Fibroblast of skin of abdomen (primary cell): ENCODE results near the gene MPPE1.
"Not testable (repeated sequence)": the region's sequence is repeated elsewhere in the genome, so short reads cannot be mapped to it uniquely, and the experiment has no call there.

Experiments used
- DNase-seq: peaks from one replicate; pipeline ENCODE4 v3.0.0-alpha.2; 2013

The MPPE1 gene

GRCh38 chr18:11925800-11926481 is 17.8 kb upstream of the MPPE1 start:
- DNase-seq = no peak

DNA sequence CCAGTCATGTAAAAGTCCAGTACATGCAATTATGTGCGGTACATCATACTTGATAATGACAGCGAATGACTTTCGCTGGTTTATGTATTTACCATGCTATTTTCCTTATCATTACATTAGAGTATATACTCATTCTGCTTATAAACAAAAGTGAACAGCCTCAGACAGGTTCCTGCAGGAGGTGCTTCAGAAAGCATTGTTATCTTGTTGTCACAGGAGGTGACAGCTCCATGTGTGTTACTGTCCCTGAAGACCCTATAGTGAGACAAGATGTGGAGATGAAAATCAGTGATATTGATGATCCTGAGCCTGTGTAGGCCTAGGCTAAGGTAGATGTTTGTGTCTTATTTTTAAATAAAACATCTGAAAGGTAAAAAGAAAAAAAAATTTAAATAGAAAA is 15.3 kb upstream of the MPPE1 start:
- no peak for DNase-seq

DNA sequence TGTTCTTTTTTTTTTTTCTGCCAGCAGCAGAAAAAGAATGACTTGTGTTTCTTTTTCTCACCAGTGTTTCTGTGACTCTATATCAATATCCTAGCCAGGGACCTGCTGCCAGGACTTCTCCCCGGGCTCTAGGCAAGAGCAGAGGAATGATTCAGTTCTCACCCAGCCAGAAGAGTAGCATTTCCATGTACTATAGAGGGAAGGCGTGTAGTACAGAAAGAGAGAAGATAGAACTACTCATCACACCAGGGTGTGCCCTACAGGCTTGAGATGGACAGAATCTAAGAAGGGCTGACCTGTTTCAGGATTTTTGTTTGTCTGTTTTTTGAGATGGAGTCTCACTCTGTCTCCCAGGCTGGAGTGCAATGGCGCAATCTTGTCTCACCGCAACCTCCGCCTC is 11.4 kb upstream of the MPPE1 start:
- DNase-seq = not testable (repeated sequence)

GRCh38 chr18:11916880-11917279 is 8.8 kb upstream of the MPPE1 start:
- not testable (repeated sequence) for DNase-seq

DNA sequence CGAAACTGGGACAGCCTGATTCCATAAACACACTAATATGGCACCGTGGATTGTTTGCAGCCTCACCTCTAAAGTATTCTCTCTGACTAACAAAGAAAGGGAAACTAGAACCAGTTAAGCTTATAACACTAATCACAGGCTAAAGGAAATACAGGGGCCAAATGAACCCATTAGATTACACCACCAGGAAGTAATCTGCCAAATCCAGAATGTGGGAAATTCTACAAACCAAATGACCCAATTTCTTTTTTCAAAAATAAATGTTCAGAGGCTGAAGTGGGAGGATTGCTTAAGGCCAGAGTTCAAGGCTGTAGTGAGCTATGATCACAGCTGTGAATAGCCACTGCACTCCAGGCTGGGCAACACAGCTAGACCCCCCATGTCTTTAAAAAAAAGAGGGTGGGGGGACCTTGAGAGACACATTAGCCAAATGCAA is 1.5 kb upstream of the MPPE1 start:
- peak; percentile 22 for DNase-seq

DNA sequence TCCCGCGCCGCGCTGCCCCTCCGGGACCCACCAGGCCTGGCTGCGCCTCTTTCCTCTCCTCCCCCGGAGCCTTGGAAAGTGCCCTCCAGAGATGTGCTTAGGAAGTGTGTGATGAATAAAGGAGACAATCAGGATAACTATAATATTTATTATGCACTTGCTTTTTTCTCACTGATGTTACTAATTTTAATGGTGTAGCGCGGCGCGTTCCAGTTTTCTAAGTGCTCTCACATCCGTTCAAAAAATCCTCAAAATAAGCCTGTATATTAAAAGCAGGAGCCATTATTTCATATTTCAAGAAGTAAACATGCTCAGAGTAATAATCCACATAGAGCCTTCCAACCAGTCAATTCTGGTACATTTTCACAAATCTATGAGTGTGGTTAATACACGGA is 941 bp upstream of the MPPE1 start:
- DNase-seq = no peak

DNA sequence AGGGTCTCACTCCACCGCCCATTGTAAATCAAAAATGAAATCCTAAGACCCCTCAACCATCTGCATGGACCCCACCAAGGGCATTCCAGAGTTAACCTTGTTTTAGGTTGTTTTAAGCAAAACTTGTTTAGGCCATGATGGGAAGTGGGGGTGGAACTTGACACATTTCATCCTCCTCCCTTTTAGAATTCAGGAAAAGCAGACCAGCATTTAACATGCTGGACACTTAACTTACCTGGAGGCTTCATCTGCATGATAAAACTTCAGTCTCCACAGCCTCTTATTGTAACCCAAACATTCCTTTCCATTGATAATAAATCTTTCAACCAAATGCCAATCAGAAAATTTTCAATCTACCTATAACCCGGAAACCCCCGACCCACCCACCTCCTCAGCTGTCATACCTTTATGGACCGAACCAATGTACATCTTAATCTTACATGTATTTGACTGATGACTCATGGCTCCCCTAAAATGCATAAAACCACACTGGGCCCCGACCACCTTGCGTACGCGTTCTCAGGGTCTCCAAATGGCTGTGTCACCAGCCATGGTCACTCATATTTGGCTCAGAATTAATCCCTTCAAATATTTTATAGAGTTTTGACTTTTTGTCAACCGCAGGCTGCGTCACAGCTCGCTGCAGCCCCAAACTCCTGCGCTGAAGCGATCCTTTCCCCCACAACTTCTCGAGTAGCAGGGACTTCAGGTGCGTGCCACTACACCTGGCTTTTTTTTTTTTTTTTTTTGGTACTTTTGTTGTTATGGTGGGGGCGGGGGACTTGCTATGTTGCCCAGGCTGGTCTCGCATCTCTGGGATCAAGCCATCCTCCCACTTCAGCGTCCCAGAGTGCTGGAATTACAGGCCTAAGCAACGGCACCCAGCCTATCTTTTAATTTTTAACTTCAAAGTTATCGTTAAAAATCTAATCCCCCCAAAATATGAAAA is 917 bp downstream of the MPPE1 start:
- no peak for DNase-seq

GRCh38 chr18:11906176-11906575 is 1.9 kb downstream of the MPPE1 start:
- no peak for DNase-seq

GRCh38 chr18:11905613-11906012 is 2.5 kb downstream of the MPPE1 start:
- DNase-seq = no peak

DNA sequence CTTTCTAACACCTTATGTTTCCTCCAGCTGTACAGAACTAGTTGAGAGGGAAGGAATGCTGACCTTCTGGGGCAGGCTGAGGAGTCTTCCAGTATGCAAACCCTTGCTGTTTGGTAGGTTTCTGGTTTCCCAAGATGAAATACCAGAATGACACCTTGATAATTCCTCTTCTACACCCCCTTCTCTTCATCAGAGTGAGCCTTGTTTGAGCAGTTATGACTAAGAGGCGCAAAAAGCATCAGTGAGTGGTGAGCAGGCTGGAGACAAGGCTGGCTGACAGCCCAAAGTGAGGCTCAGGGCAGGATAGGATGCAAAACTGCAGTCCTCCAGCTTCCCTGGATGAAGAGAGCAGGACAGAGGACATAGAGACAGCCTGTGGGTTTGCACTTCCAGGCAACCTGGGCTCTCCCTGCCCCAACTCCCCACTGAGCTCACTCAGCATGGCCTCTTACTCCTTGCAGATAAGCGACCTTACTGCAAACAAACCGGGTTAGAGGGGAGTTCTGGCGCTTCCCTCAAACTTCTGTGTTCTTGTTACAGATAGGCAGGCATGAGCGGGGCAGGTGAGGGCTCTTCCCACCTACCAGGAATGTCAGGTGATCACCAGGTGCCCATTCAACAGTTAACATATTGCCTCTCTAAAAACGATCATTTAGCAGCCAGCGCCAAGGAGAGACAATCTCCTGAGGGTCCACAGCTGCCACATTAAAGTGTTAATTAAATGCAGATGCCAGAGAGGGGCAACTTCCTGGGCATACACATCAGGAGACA is 5.4 kb downstream of the MPPE1 start:
- peak; percentile 19 for DNase-seq

- DNase-seq = no peak
Measured at GRCh38 chr18:11901826-11902438, 6.2 kb downstream of the MPPE1 start.

DNA sequence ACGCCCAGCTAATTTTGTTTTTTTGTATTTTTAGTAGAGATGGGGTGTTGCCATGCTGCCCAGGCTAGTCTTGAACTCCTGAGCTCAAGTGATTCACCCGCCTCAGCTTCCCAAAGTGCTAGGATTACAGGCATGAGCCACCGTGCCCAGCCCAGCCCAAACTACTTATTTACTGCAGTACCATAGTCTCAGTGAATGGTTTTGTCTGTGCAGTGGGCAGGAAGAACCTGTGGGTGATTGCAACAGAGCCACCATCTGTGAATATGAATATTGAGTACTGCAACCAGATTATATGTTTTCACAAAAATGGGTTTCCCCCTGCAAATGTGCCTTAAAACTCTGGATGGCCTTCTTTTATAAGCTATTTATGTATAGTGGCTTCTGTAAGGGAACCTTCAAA is 9.1 kb downstream of the MPPE1 start:
- no peak for DNase-seq

GRCh38 chr18:11897781-11898180 is 10.3 kb downstream of the MPPE1 start:
- no peak for DNase-seq

DNA sequence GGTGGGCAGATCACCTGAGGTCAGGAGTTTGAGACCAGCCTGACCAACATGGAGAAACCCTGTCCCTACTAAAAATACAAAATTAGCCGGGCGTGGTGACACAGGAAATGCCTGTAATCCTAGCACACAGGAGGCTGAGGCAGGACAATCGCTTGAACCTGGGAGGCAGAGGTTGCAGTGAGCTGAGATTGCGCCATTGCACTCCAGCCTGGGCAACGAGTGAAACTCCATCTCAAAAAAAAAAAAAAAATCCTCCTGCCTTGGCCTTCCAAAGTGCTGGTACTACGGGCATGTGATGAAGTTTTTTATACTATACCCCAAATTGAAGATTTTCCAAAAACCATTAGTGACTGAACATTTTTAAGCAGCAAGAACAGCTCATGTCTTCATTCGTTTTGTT is 15.7 kb downstream of the MPPE1 start:
- DNase-seq = not testable (repeated sequence)

DNA sequence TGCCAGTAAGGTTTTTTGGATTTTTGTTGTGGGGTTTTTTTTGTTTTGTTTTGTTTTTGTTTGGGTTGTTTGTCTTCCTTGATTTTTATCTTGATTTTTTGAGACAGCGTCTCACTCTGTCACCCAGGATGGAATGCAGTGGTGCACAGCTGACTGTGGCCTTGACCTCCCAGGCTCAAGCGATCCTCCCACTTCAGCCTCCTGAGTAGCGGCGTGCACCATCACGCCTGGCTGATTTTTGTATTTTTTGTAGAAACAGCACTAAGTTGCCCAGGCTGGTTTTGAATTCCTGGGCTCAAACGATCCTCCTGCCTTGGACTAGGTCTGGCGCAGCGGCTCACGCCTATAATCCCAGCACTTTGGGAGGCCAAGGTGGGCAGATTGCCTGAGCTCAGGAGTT is 16.4 kb downstream of the MPPE1 start:
- DNase-seq = no peak

DNA sequence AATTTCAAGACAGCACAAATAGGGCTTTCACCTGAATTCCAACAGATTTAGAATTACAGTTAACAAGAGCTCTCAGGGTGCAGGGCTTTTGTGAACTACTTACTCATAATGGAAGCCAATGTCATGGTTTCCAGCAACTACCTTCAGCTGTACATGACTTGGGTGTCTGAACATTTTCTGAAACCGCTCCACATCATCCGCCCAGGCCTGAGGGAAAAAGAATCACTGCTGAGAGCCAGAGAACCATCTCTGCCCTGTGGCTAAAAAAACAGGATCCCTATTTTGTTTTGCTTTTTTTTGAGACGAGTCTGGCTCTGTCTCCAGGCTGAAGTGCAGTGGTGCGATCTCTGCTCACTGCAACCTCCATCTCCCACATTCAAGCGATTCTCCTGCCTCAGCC is 18.8 kb downstream of the MPPE1 start:
- no peak for DNase-seq

DNA sequence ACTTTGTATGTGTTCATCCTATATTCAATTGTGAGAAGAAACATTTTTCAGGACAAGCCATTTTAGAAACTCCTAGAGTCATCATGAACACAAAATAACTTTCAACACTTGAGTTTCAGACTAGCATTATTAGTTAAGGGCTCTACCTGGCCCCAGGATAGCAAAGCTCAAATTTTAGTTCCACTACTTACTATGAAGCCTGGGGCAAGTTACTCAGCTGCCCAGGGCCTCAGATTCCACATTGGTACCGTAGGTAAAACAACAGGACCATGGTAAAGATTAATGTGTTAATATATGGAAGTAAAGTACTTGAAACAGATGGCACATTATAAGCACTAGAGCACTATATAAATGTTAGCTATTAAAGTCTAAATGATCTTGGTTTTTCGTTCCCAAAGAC is 19.4 kb downstream of the MPPE1 start:
- DNase-seq = no peak

GRCh38 chr18:11887328-11888128 is 20.6 kb downstream of the MPPE1 start:
- DNase-seq = no peak

DNA sequence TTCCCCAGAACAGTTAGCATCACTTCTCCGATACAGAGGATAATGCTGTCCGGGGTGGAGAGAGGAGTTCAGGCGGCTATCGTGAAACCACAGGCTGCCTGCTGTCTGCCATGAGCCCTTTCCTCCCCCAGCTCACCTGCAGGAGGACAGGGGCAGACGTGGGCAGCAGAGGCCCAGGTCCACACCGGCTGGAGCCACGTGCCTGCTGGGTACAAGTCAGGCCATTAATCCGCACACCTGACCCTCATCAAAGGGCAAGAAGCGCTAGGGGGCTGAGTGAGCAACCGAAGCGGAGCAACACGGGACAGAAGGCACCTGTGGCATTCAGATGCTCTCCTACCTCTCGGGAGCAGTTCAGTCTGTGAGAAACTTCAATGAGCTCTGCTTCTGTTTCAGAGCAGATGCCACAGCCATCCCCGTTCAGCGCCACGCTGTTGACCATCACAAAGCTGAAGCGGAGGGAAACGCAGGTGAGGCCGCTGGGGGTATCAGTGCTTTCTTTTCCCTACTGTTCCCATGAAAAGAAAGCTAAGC is 21.5 kb downstream of the MPPE1 start:
- no peak for DNase-seq

DNA sequence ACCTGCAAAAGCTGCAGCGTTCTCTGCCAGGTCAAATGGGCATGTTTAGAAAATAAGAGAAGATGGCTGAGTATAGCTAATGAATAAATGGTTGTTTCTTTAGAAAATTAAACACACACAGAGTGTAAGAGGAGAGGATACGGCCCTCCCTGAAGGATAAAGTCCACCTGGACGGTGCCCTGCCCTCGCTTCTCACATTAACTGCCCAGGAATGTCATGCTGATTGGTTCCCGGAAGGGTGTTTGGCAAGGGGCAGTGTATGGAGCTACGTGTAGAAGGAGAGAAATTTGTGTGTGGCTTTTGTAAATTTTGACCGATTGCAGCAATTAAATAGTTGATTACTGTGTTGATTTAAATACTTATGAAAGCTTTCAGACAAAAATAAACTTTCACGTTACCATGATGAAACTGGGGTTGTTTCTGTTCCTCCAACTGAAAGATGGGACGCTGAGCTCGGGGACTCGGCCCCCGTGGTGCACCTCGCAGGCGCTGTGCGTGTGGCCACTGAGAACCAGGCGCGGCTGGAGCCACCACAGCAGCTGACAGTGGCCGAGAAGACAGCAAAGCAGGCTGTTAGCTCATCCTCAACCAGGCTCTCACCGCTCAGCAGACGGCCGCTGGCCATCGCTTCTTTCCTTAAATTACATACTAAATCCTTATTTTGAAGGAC is 22.7 kb downstream of the MPPE1 start:
- no peak for DNase-seq
